C4-2B (cell line): Measurements from ENCODE around the gene MPDZ.

ENCODE experiments used
- ZFX ChIP-seq: fragments of 450-650 bp; IDR thresholded peaks from 2 replicates; pipeline ENCODE4 v1.6.1; 2017
- TF ChIP-seq, protein P1 (sequence below): fragments of 450-650 bp; conservative IDR thresholded peaks from 2 replicates; pipeline ENCODE4 v1.5.1; 2017; ENCODE audit warnings: mild to moderate bottlenecking

- TF ChIP-seq, protein P1, sequence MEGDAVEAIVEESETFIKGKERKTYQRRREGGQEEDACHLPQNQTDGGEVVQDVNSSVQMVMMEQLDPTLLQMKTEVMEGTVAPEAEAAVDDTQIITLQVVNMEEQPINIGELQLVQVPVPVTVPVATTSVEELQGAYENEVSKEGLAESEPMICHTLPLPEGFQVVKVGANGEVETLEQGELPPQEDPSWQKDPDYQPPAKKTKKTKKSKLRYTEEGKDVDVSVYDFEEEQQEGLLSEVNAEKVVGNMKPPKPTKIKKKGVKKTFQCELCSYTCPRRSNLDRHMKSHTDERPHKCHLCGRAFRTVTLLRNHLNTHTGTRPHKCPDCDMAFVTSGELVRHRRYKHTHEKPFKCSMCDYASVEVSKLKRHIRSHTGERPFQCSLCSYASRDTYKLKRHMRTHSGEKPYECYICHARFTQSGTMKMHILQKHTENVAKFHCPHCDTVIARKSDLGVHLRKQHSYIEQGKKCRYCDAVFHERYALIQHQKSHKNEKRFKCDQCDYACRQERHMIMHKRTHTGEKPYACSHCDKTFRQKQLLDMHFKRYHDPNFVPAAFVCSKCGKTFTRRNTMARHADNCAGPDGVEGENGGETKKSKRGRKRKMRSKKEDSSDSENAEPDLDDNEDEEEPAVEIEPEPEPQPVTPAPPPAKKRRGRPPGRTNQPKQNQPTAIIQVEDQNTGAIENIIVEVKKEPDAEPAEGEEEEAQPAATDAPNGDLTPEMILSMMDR, result no peak
- no peak for TF ChIP-seq ZFX
These were observed 58.7 kb downstream of the MPDZ start for GRCh38 chr9:13220837-13221236.
